B cell (primary cell): Measurements from ENCODE around the gene PTEN. TPM values are rescaled to one million over a fixed set of nuclear protein-coding genes. Genes with fewer than 3 reads are reported as not detected.

ENCODE experiments used
- ATAC-seq: fragments of 200-7000 bp; cut with Tn5 transposase; one replicate; pipeline ENCODE4 v1.10.0; 2021; ENCODE audit warnings: low read depth, mild to moderate bottlenecking, moderate number of reproducible peaks, moderate library complexity
- CTCF ChIA-PET: fragments of 350-600 bp; sonication (Branson Sonifier 250); formaldehyde crosslinking; loops from one replicate; lab custom pipeline; 2021; ENCODE audit warnings: antibody characterized with exemption, inconsistent platforms; lab: Charles Lee
- POLR2A ChIA-PET: fragments of 350-600 bp; sonication (Branson Sonifier 250); formaldehyde crosslinking; loops from one replicate; lab custom pipeline; 2021; ENCODE audit warnings: antibody characterized with exemption; lab: Charles Lee
- DNase-seq: peaks from one replicate; pipeline ENCODE4 v3.0.0; 2013
- H2AFZ ChIP-seq: 2 replicates; pipeline ENCODE4 v1.6.1; 2012; ENCODE audit warnings: mild to moderate bottlenecking, low read depth, low read length; ENCODE audit not compliant: insufficient read depth, poor library complexity, severe bottlenecking
- H3K27ac ChIP-seq, 2 donors: 1 replicate in 1 of 2; 2 replicates in 1 of 2; pipeline ENCODE4 v1.5.1; 2012 to 2013; ENCODE audit warnings: low read length in 2 of 2, mild to moderate bottlenecking in 2 of 2, moderate library complexity in 1 of 2
- H3K27me3 ChIP-seq, 4 experiments: fragments of 200-600 bp in 1 of 4; sonication (generic) in 1 of 4; replicated peaks in 1 of 4; 1 replicate in 2 of 4; 2 replicates in 2 of 4; pipeline versions ENCODE4 v1.6.1 to v1.7.0; 2013 to 2016; ENCODE audit warnings: low read length in 3 of 4, mild to moderate bottlenecking in 2 of 4, mixed read lengths in 1 of 4, moderate library complexity in 1 of 4; ENCODE audit not compliant: insufficient read depth in 4 of 4, control insufficient read depth in 3 of 4; ENCODE audit errors: control extremely low read depth in 1 of 4
- H3K36me3 ChIP-seq, 2 experiments: replicated peaks in 1 of 2; 1 replicate in 1 of 2; 2 replicates in 1 of 2; pipeline versions ENCODE4 v1.6.1 to v1.7.1; 2013; ENCODE audit warnings: low read length in 1 of 2; ENCODE audit not compliant: insufficient read depth in 2 of 2, control insufficient read depth in 1 of 2; ENCODE audit errors: control extremely low read depth in 1 of 2, extremely low read depth in 1 of 2
- H3K4me1 ChIP-seq, 2 donors: fragments of 200-600 bp in 1 of 2; sonication (generic) in 1 of 2; 1 replicate in 1 of 2; 2 replicates in 1 of 2; pipeline versions ENCODE4 v1.5.1 to v1.6.1; 2013 to 2017; ENCODE audit warnings: low read length in 2 of 2; ENCODE audit not compliant: control insufficient read depth in 2 of 2, insufficient read depth in 2 of 2
- H3K4me2 ChIP-seq: replicated peaks from 2 replicates; pipeline ENCODE3; 2012; ENCODE audit warnings: mild to moderate bottlenecking, low read depth, low read length; ENCODE audit not compliant: poor library complexity, severe bottlenecking
- H3K4me3 ChIP-seq, 5 experiments: fragments of 200-600 bp in 1 of 5; sonication (generic) in 1 of 5; 1 replicate in 3 of 5; 2 replicates in 2 of 5; pipeline versions ENCODE4 v1.5.1 to v1.7.0; 2011 to 2016; ENCODE audit warnings: low read length in 4 of 5, mild to moderate bottlenecking in 4 of 5, low read depth in 2 of 5, control low read depth in 1 of 5, moderate library complexity in 1 of 5; ENCODE audit not compliant: insufficient read depth in 1 of 5; ENCODE audit errors: control extremely low read depth in 1 of 5, extremely low read depth in 1 of 5
- H3K79me2 ChIP-seq: fragments of 200-600 bp; sonication (generic); one replicate; pipeline ENCODE4 v1.6.0; 2016; ENCODE audit warnings: low read length; ENCODE audit not compliant: control insufficient read depth, insufficient read depth
- H3K9ac ChIP-seq: fragments of 200-600 bp; sonication (generic); 2 replicates; pipeline ENCODE4 v1.6.1; 2017; ENCODE audit warnings: mild to moderate bottlenecking, low read length, moderate library complexity
- H3K9me3 ChIP-seq, 3 donors: one replicate each; pipeline versions ENCODE4 v1.6.1 to v1.7.1; 2013; ENCODE audit warnings: low read length in 2 of 3; ENCODE audit not compliant: control insufficient read depth in 2 of 3, insufficient read depth in 1 of 3; ENCODE audit errors: control extremely low read depth in 1 of 3
- H4K20me1 ChIP-seq: 2 replicates; pipeline ENCODE4 v1.6.0; 2012; ENCODE audit warnings: mild to moderate bottlenecking, low read length; ENCODE audit not compliant: insufficient read depth, control insufficient read depth, poor library complexity, severe bottlenecking
- H3K27ac Mint-ChIP-seq: one replicate; pipeline ENCODE4 v1.8.0; 2021; ENCODE audit warnings: mixed read lengths
- H3K27me3 Mint-ChIP-seq: one replicate; pipeline ENCODE4 v1.8.0; 2021; ENCODE audit warnings: mixed read lengths
- H3K4me1 Mint-ChIP-seq: one replicate; pipeline ENCODE4 v1.8.0; 2021; ENCODE audit warnings: mixed read lengths
- H3K4me3 Mint-ChIP-seq: one replicate; pipeline ENCODE4 v1.8.0; 2021; ENCODE audit warnings: mixed read lengths
- H3K9me3 Mint-ChIP-seq: one replicate; pipeline ENCODE4 v1.8.0; 2022; ENCODE audit warnings: mixed read lengths; ENCODE audit not compliant: insufficient read depth
- EZH2 ChIP-seq: IDR thresholded peaks from 2 replicates; pipeline ENCODE4 v1.6.1; 2012; ENCODE audit warnings: borderline replicate concordance, low read depth, mild to moderate bottlenecking, moderate library complexity, low read length; ENCODE audit not compliant: insufficient read depth, poor library complexity, severe bottlenecking
- WGBS: methylation state at CpG from one replicate; pipeline ENCODE4 v1.1.5; 2013; ENCODE audit warnings: missing lambda C conversion rate; ENCODE audit not compliant: insufficient coverage; 5-methylcytosine and 5-hydroxymethylcytosine counted together
- intact Hi-C: fragments of 100-400 bp; cut with micrococcal nuclease; formaldehyde crosslinking; loops from one replicate; pipeline ENCODE4 v1.10.0; 2022
- polyA plus RNA-seq: library from polyadenylated mRNA; depleted of rRNA; stranded (reverse); fragments of >200 nt; gene quantifications from 2 replicates; pipeline ENCODE4 v1.2.3, GENCODE V29; 2012
- total RNA-seq, 2 donors: library from RNA; stranded (reverse); fragments of 120-200 nt in 1 of 2; gene quantifications; 1 replicate in 1 of 2; 2 replicates in 1 of 2; pipeline versions ENCODE4 v1.2.3 to v1.2.4, GENCODE V29; 2013 to 2022
- TF ChIP-seq, protein P1 (sequence below): fragments of 200-600 bp; IDR thresholded peaks from one replicate; pipeline ENCODE4 v1.8.0; 2022; ENCODE audit warnings: antibody characterized with exemption, mild to moderate bottlenecking

Gene PTEN
- total and polyA plus RNA-seq, 2 donors (not counting 1 experiment from before 2014, with no cell fraction given) = 15.2 to 114 TPM

DNA sequence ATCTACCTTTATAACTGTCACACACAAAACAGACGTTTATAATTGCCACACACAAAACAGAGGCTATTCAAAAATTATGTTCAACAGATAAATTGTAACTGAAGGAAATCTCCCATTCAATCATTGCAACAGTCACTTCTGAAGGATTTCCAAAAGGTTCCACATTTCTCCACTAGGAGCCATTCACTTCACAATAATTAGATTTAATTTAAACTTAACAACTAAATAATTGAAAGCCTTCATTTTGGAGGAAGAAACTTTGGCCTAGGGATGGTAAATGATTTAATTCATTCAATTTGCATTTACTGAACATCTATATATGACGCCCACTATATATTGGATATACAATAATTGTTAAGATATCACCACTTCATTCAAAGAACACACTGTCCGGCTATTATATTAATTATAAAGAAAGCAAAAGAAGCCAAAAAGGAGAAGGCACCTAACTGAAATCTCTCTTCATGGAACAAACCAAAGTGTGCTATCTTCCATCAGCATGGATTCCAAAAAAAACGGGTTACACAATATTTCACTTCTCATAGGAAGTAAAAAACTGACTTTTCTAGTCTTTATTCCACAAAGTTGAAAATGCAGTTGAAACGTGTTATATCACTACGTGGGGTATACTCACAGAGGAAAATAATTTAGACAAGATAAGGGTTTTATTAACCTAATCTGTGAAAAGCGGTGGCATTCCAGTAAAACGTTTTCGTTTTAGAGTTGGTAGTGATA, 47.1 kb upstream of the PTEN start:
- no peak for TF ChIP-seq EZH2
- TF ChIP-seq, protein P1, sequence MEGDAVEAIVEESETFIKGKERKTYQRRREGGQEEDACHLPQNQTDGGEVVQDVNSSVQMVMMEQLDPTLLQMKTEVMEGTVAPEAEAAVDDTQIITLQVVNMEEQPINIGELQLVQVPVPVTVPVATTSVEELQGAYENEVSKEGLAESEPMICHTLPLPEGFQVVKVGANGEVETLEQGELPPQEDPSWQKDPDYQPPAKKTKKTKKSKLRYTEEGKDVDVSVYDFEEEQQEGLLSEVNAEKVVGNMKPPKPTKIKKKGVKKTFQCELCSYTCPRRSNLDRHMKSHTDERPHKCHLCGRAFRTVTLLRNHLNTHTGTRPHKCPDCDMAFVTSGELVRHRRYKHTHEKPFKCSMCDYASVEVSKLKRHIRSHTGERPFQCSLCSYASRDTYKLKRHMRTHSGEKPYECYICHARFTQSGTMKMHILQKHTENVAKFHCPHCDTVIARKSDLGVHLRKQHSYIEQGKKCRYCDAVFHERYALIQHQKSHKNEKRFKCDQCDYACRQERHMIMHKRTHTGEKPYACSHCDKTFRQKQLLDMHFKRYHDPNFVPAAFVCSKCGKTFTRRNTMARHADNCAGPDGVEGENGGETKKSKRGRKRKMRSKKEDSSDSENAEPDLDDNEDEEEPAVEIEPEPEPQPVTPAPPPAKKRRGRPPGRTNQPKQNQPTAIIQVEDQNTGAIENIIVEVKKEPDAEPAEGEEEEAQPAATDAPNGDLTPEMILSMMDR = no peak
- POLR2A ChIA-PET = interaction anchor here (3.4 kb wide), 1 partner anchor 46 kb away, joined by 27 read pairs; the partner anchor contains the start of genes KLLN and PTEN
- Histone ChIP-seq H3K9ac (peak overlapping the region; percentile 25), H3K9me3 (no peaks in the 10 kb centered on the region), H3K4me2 (peak overlapping the region; percentile 84), H3K4me3 (no peak overlapping the region), H3K27ac (peak overlapping the region in 1 of 2 donors; percentile 91), H4K20me1 (peaks cover 33% of the 10 kb centered on the region), H3K4me1 (peaks cover 15 to 25% of the 10 kb centered on the region in 2 donors), H3K36me3 (peaks cover 0 to 15% of the 10 kb centered on the region in 2 experiments), H3K79me2 (peaks cover 62% of the 10 kb centered on the region), H3K27me3 (no peaks in the 10 kb centered on the region), H2AFZ (no peak overlapping the region)
- intact Hi-C loops = loop anchor here (5.0 kb wide), 1 partner anchor 1596 kb away; the partner anchor contains the start of gene IFIT5
- H3K27me3 Mint-ChIP-seq = no peaks in the 10 kb centered on the region
- no CpG with 5 or more reads among the region's 9 CpGs for WGBS
- ATAC-seq (no peak), DNase-seq (no peak)
- peaks cover 39% of the 10 kb centered on the region for H3K4me1 Mint-ChIP-seq
- H3K9me3 Mint-ChIP-seq = no peaks in the 10 kb centered on the region
- H3K4me3 Mint-ChIP-seq = peak overlapping the region; percentile 96
- no peak overlapping the region for H3K27ac Mint-ChIP-seq
- CTCF ChIA-PET = interaction anchor here (1.0 kb wide), 1 partner anchor 573 kb away, joined by 4 read pairs; no protein-coding TSS in a partner anchor
